ENCODE measurements around the gene TTBK1.
A peak's percentile ranks its signal among the peaks of the same experiment; 100 is the strongest.

Gene TTBK1

DNA sequence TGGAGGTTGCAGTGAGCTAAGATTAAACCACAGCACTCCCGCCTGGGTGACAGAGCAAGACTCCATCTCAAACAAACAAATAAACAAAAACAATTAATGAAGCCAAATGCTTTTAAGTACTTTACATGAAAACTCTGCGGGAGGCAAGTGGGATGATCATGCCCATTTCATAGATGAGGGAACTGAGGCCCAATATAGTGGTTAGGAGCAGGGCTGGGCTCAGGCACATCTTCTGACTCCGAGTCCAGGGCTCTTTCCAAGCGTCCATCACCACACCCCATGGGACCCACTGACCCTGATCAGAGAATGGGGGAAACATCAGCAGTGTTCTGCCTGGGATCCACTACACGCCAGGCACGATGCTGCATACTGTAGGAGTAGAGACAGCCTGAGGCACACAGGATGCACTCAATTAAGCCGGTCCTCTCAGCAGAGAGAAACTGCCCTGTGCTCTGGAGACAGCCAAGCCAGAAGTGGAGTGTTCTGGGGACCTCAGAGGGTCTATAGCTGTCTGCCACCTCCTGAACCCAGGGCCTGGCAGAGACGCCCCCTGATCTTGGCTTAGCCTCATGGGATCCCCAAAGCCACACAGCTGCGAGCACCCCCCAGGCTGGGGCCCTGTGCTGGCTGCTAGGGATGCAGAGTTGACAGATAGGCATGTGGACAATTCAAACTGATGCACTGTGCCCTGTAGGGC lies 13.5 kb downstream of the TTBK1 start:
- no peak for DNase-seq

DNA sequence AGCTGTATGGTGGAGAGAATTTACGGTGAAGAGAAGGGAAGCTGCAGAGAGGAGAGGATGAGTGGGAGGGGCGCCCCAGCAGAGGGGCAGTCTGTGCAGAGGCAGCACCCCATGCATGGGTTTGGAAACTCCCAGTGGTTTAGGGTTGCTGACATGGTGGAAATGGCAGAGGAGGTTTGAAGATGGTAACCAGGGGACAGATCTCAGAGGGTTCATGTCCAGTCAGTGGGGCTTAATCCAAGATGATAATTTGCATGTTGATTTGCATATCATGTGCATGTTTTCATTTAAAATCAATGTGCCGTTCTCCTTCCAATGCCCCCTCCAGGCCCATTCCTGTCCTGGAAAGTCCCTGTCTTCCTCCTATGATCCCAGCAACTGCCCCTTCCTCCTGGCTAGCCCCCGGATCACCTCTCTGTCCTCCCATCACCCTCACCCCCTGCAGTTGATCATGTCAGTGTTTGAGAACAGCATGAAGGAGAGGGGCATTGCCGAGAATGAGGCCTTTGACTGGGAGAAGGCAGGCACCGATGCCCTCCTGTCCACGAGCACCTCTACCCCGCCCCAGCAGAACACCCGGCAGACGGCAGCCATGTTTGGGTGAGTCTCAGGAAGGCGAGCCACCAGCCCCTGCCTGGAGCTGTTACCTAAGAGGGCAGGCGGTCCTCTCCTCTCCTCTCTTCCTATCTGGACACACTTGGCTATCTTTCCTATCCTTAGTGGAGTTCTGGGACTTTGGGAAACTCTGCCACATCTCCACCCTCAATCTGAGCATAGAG lies 14.3 kb downstream of the TTBK1 start:
- DNase-seq: peak; percentile 25

DNA sequence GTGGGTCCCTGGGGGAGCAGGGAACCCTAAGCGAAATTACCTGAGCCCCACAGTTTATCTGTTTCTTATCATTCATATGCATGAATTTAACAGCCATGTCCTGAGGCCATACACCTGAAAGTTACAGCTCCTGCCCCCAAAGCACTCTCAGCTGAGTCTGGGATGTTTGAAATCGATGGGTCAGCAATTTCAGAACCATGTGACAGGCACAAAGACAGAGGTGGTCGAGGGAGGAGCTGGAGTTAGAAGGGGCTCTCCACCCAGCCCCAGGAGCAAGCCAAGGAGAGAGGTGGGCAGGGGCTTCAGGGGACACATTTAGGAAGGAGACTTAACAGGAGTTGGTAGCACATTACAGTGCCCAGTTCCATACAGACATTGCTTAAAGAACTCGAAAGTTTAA lies 14.9 kb downstream of the TTBK1 start:
- DNase-seq: no peak

GRCh38 chr6:43258807-43259686 lies 15.8 kb downstream of the TTBK1 start:
- no peak for DNase-seq

DNA sequence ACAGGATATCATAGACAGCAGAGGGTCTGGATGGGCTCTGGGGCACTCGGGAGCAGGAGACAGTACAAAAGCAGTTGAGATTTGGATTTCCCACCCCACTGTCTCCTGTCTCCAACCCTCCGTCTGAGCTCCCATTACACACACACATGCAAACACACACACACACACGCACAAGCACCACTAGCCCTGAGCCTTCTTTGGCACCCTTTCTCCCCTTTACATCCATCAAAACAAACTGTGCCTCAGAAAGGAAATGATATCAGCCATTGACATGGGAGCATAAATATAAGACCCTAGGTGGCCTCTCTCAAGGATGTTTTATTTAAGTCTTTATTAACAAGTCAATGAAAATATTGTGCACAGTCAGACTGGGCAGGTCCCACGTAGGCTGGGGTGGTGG lies 17.5 kb downstream of the TTBK1 start:
- no peak for DNase-seq

- DNase-seq: no peak
Measured at GRCh38 chr6:43261198-43261597, 17.9 kb downstream of the TTBK1 start.

DNA sequence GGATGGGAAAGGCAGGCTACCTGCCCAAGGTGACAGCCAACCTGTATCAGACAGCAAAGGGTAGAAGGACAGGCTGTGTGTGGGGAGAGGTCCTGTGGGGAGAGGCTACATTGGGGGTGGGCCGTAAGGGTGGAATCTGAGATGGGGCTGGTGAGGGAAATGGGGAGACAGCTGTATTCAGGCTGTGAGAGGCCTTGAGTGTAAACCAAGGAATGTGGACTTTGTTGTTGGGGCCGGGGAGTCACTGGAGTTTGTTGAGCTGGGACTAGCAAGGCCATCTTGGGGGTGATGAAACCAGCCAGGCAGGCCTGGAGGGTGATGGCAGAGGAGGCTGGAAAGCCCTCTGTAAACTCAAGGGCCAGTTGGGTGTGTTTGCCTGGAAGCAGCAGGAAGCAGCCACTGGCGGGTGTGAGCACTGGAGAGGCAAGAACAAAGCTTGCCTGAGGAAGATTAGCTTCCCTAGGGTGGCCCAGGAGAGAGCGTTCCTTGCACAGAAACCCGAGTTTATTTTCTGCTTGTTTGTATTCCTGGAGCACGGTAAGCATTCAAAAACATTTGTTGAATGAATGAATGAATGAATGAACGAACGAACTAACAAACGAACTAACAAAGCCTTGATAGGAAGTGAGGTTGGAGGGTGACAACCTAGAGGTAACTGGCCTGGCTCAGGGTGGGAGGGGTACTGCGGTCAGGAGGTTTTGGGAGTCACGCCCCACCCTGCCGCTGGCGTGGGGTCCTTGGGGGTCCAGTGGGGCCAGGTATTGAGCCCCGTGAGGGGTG lies 18.9 kb downstream of the TTBK1 start:
- DNase-seq: no peak

GRCh38 chr6:43262780-43263313 lies 19.6 kb downstream of the TTBK1 start:
- no peak for DNase-seq

GRCh38 chr6:43263314-43264178 lies 20.3 kb downstream of the TTBK1 start:
- peak; percentile 86 for DNase-seq

GRCh38 chr6:43264599-43265145 lies 21.4 kb downstream of the TTBK1 start:
- DNase-seq: no peak

DNA sequence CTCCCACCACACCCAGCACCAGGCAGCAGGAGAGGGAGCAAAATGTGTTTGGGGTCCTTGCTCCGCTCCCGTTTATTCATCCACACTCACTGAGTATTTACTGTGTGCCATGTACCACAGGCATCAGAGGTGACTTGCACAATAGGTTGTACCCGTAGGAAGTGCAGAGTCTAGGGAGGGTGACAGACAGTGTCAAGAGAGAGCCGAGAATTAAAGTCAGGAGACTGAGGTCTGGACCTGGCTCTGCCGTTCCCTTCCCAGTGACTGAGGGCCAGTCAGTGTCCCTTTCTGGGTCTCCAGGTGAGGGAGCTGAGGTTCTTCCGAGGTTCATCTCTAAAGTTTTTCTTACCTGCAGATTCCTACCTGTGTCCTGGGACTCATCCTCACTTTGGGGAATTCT lies 22.3 kb downstream of the TTBK1 start:
- no peak for DNase-seq

- no peak for DNase-seq
Measured at GRCh38 chr6:43267619-43268354, 24.5 kb downstream of the TTBK1 start.

DNA sequence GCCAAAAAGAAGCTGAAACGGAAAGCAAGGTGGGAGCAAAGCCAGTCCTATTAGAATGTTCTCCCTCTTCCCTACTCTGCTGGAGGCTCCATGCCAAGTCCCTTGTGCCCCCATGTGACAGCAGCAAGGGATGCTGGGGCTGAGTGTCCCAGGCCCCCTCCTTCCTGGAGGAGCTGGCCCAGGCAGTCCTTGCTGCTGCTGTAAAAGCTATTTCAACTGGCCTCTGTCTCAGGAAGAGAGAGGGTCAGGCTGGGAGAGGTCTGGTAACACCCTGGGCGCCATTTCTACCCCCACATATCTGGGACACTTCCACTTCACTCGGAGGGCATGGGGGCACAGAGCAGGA lies 25.0 kb downstream of the TTBK1 start:
- no peak for DNase-seq

DNA sequence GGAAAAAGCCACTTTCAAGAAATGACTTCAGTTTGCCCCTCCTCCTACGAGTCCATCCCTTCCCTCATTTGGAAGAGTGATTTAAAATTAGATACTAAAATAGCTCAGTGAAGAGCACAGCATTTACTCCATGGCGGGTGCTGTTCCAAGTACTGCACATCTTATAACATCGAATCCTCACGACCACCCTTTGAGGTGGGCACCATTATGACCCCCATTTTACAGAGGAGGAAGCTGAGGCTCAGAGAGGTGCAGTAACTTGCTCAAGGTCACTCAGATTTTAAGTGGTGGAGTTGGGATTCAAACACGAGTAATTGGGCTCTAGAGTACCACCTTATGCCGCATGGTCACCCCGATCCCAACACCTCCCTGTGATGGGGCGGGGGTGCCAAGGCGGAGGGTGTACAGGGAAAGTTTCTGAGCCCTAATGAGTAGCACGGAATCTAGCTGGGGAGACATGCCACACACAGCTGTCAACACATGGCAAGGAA lies 25.5 kb downstream of the TTBK1 start:
- no peak for DNase-seq

GRCh38 chr6:43269273-43270007 lies 26.2 kb downstream of the TTBK1 start:
- DNase-seq: peak; percentile 44

GRCh38 chr6:43271103-43271815 lies 28.0 kb downstream of the TTBK1 start:
- no peak for DNase-seq

- DNase-seq: no peak
Measured at GRCh38 chr6:43271944-43272343, 28.7 kb downstream of the TTBK1 start.

- DNase-seq: no peak
Measured at GRCh38 chr6:43273707-43274106, 30.4 kb downstream of the TTBK1 start.

All from activated CD4-positive, alpha-beta T cell treated with anti-CD3 and anti-CD28 coated beads for 48 hours (primary cell).